Measurements from ENCODE around the gene RSBN1L.
"Not testable (repeated sequence)": the region's sequence is repeated elsewhere in the genome, so short reads cannot be mapped to it uniquely, and the experiment has no call there.

The RSBN1L gene

GRCh38 chr7:77752016-77752415, 55.8 kb downstream of the RSBN1L start:
- TF ChIP-seq POLR2A (IDR thresholded peaks at IDR 0.05; ENCODE audit: low read depth, low read length) = no peak
- FAIRE-seq (no peak), DNase-seq (ENCODE audit: insufficient read length, low spot score) (no peak)

GRCh38 chr7:77753173-77753572, 56.9 kb downstream of the RSBN1L start:
- no peak for FAIRE-seq
- DNase-seq (ENCODE audit: insufficient read length, low spot score) = no peak
- TF ChIP-seq POLR2A (IDR thresholded peaks at IDR 0.05; ENCODE audit: low read depth, low read length) = no peak

- DNase-seq (ENCODE audit: insufficient read length, low spot score) (no peak), FAIRE-seq (no peak)
- no peak for TF ChIP-seq POLR2A (IDR thresholded peaks at IDR 0.05; ENCODE audit: low read depth, low read length)
These were observed 61.3 kb downstream of the RSBN1L start for GRCh38 chr7:77757589-77757988.

DNA sequence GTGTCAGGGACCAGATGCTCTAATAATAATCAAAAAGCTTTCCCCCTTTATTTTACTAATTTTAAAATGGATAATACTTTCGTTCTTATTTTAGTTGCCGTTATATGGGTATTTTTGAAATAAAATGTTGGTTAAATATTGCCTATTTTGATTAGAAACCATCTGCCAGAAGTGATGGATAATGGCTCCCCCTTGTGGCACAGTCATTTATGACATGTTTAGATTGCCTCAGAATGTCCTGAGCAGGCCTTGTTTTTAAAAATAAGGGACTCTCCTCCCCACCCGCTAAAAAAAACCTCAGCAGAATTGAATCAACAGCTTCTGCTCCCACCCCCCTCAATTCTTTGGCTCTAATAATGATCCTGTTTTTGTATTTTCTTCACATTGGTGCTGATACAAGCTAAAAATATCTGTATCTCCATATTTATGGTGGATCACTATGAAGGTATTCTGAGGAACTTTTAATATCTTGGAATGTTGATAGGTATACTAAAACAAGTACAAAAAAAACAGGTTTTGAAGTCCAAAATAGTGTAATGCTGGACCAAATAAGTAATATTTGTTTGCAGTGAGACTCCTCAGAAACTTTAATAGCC, 63.1 kb downstream of the RSBN1L start:
- no peak for TF ChIP-seq POLR2A (IDR thresholded peaks at IDR 0.05; ENCODE audit: low read depth, low read length)
- peak; percentile 4 for DNase-seq (ENCODE audit: insufficient read length, low spot score)
- peak; percentile 15 for FAIRE-seq

GRCh38 chr7:77760809-77761453, 64.7 kb downstream of the RSBN1L start:
- DNase-seq (ENCODE audit: insufficient read length, low spot score) (no peak), FAIRE-seq (no peak)
- TF ChIP-seq POLR2A (IDR thresholded peaks at IDR 0.05; ENCODE audit: low read depth, low read length) = no peak

DNA sequence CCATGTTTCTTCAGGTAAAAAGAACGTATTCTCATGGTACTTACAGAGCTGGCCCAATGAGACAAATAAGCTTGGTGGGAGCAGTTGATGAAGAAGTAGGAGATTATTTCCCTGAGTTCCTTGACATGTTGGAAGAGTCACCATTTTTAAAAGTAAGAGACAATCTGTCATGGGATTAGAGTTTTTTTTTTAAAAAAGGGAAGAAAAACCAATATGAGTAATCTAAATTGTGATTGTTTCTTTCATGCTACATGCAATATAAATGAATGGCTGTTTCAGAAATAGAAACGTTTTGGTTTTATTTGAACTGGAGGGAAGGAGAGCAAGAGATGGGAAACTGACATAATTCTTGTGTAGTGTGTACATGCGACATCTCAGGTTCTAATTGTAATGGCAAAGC, 69.2 kb downstream of the RSBN1L start:
- no peak for TF ChIP-seq POLR2A (IDR thresholded peaks at IDR 0.05; ENCODE audit: low read depth, low read length)
- no peak for DNase-seq (ENCODE audit: insufficient read length, low spot score)
- no peak for FAIRE-seq

- FAIRE-seq (no peak), DNase-seq (ENCODE audit: insufficient read length, low spot score) (no peak)
- TF ChIP-seq POLR2A (IDR thresholded peaks at IDR 0.05; ENCODE audit: low read depth, low read length) = no peak
These were observed 69.9 kb downstream of the RSBN1L start for GRCh38 chr7:77765906-77766800.

GRCh38 chr7:77766801-77767605, 70.7 kb downstream of the RSBN1L start:
- no peak for FAIRE-seq

DNA sequence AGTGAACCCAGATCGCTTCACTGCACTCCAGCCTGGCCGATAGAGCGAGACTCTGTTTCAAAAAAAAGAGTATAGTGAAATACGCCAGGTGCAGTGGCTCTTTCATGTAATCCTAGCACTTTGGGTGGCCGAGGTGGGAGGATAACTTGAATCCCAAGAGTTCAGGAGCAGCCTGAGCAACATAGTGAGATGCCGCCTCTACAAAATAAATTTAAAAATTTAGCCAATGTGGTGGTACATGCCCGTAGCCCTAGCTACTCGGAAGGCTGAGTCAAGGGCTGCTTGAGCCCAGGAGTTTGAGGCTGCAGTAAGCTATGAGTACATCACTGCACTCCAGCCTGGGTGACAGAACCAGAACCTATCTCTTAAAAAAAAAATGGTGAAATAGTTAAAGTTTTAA, 74.1 kb downstream of the RSBN1L start:
- FAIRE-seq (no peak), DNase-seq (ENCODE audit: insufficient read length, low spot score) (no peak)
- no peak for TF ChIP-seq POLR2A (IDR thresholded peaks at IDR 0.05; ENCODE audit: low read depth, low read length)

More at GRCh38 chr7:77766801-77767605, 70.7 kb downstream of the RSBN1L start:
- no peak for DNase-seq (ENCODE audit: insufficient read length, low spot score)
- TF ChIP-seq POLR2A (IDR thresholded peaks at IDR 0.05; ENCODE audit: low read depth, low read length) = no peak

DNA sequence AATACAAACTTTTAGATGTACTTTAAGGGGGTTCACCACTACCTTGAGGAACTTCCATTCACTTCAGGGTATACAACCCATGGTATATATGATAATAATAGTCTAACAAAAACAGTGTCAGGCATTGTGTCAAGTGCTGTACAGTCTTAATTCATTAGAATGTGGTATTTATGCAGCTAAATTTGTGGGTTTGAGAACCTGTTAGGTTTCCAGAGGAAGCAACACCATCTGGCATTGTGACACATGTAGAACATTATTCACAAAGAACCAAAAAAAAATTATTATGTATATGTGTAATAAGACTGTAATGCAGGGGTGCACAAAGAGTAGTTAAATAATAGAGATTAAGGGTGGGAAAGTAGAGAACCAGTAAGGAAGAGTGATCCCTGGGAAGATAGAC, 75.6 kb downstream of the RSBN1L start:
- no peak for TF ChIP-seq POLR2A (IDR thresholded peaks at IDR 0.05; ENCODE audit: low read depth, low read length)
- DNase-seq (ENCODE audit: insufficient read length, low spot score) (no peak), FAIRE-seq (no peak)

- DNase-seq (ENCODE audit: insufficient read length, low spot score) (no peak), FAIRE-seq (no peak)
- no peak for TF ChIP-seq POLR2A (IDR thresholded peaks at IDR 0.05; ENCODE audit: low read depth, low read length)
These were observed 82.3 kb downstream of the RSBN1L start for GRCh38 chr7:77778535-77778934.

DNA sequence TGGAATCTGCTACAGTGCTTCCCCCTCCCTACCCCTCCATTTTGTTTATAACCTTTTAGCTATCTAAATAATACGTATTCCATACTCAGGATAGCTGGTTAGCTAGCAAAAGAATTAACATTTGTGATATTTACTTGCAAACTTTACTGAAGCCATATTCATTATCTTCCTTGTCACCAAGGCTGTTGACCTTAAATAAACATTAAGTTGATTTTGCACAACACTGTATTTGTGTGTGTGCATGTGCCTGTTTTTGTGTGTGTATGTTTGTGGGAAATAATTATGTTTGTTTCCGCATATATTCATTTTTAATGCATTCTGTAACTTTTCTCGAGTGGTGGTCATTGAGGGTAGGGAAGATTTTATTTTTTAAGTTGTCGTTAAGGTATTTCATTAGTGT, 86.1 kb downstream of the RSBN1L start:
- TF ChIP-seq POLR2A (IDR thresholded peaks at IDR 0.05; ENCODE audit: low read depth, low read length) = no peak
- DNase-seq (ENCODE audit: insufficient read length, low spot score) = no peak
- no peak for FAIRE-seq

DNA sequence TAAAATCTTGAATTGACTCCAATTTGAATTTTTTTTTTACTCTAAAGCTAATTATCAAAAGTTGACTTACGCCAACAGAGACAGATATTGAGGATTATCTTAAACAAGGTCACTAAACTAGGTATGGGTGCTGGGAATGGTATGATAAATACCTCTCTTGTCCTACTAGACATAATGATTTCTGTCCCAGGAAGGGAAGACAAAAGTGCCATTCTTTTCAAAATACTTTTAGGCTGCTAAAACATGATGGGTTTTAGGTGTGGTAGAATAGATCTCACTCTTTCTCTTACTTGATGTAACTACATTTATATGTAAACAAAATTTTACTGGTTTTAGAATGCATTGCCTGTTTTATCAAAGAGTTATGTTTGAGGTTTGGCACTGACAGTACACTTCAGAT, 86.9 kb downstream of the RSBN1L start:
- no peak for TF ChIP-seq POLR2A (IDR thresholded peaks at IDR 0.05; ENCODE audit: low read depth, low read length)
- FAIRE-seq (no peak), DNase-seq (ENCODE audit: insufficient read length, low spot score) (no peak)

GRCh38 chr7:77783545-77783944, 87.3 kb downstream of the RSBN1L start:
- TF ChIP-seq POLR2A (IDR thresholded peaks at IDR 0.05; ENCODE audit: low read depth, low read length) = no peak
- no peak for DNase-seq (ENCODE audit: insufficient read length, low spot score)
- FAIRE-seq = no peak

GRCh38 chr7:77784426-77784825, 88.2 kb downstream of the RSBN1L start:
- FAIRE-seq; DNase-seq (ENCODE audit: insufficient read length, low spot score): not testable (repeated sequence)
